Skeletal muscle tissue (tissue), 4 donors: Measurements from ENCODE around the gene ZMYND15. TPM values are rescaled to one million over a fixed set of nuclear protein-coding genes. Genes with fewer than 3 reads are reported as not detected.
A peak's percentile ranks its signal among the peaks of the same experiment; 100 is the strongest.

Experiments used
- H3K27ac ChIP-seq: one replicate; pipeline ENCODE4 v1.7.0; 2013; ENCODE audit warnings: mild to moderate bottlenecking, low read depth, low read length, inconsistent platforms
- H3K27me3 ChIP-seq, 3 donors: one replicate each; pipeline ENCODE4 v1.7.0; 2013; ENCODE audit warnings: low read length in 3 of 3; ENCODE audit not compliant: control insufficient read depth in 3 of 3, insufficient read depth in 3 of 3
- H3K36me3 ChIP-seq, 3 donors: one replicate each; pipeline ENCODE4 v1.7.0; 2013; ENCODE audit warnings: low read length in 3 of 3; ENCODE audit not compliant: control insufficient read depth in 3 of 3, insufficient read depth in 3 of 3
- H3K4me1 ChIP-seq, 3 donors: one replicate each; pipeline ENCODE4 v1.7.0; 2013; ENCODE audit warnings: low read length in 3 of 3, mild to moderate bottlenecking in 3 of 3; ENCODE audit not compliant: control insufficient read depth in 3 of 3, insufficient read depth in 3 of 3
- H3K4me3 ChIP-seq, 3 donors: one replicate each; pipeline ENCODE4 v1.7.0; 2013; ENCODE audit warnings: low read length in 3 of 3
- H3K9ac ChIP-seq, 3 donors: one replicate each; pipeline ENCODE4 v1.7.0; 2013; ENCODE audit warnings: low read length in 3 of 3, mild to moderate bottlenecking in 3 of 3, moderate library complexity in 2 of 3, low read depth in 1 of 3
- H3K9me3 ChIP-seq, 3 donors: one replicate each; pipeline ENCODE4 v1.7.0; 2013; ENCODE audit warnings: low read length in 3 of 3; ENCODE audit not compliant: control insufficient read depth in 3 of 3
- total RNA-seq: library from RNA; depleted of rRNA; stranded (reverse); fragments of >200 nt; gene quantifications from one replicate; pipeline ENCODE4 v1.2.3, GENCODE V29; 2014
- donor health status: Osteomylitis.

The ZMYND15 gene
- total RNA-seq, 1 donor from 2014 or later: 0.52 TPM

DNA sequence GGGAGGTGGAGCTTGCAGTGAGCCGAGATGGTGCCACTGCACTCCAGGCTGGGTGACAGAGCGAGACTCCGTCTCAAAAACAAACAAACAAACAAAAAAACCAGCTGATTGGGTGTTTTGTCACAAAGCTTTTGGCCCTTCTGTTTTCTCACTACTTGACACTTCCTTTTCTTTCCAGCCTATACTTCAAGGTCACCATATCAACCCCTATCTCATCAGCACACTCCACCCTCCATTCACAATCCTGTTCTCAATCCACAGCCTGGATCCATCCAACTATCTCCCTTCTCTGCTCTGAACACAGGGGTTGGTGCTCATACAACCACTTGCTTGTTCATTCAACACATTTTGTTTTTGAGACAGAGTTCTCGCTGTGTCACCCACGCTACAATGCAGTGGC lies 15.0 kb upstream of the ZMYND15 start:
- Histone ChIP-seq H3K9ac (no peak overlapping the region), H3K27ac (no peak overlapping the region), H3K4me3 (no peak overlapping the region), H3K36me3 (no peaks in the 10 kb centered on the region), H3K27me3 (no peaks in the 10 kb centered on the region), H3K9me3 (no peaks in the 10 kb centered on the region), H3K4me1 (peaks cover 0 to 3% (median 0%) of the 10 kb centered on the region in 3 donors)

DNA sequence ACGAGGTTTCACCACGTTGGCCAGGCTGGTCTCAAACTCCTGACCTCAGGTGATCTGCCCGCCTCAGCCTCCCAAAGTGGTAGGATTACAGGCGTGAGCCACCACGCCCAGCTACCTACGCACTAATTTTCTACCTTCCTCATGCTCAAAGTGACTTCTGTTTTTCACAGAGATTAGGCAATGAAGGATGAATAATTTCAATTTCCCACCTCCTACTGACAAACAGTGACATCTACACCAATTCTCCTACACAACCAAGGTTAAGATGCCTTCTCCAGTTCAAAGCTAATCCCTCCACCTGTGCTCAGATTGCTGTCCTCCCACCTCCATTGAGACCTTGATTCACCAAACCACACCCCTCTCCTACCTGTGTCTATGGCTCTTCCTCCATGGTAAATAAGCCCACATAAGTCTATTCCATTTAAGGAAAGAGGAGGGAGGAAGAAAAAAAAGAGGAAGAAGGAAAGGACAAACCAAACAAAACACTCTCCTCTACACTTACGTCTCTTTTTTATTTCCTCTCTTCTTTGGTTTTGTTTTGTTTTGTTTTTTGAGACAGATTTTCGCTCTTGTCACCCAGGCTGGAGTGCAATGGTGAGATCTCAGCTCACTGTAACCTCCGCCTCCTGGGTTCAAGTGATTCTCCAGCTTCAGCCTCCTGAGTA lies 13.9 kb upstream of the ZMYND15 start:
- Histone ChIP-seq H3K36me3 (no peaks in the 10 kb centered on the region), H3K27me3 (no peaks in the 10 kb centered on the region), H3K9ac (no peak overlapping the region), H3K4me3 (no peak overlapping the region), H3K9me3 (no peaks in the 10 kb centered on the region), H3K4me1 (peaks cover 3 to 5% (median 4%) of the 10 kb centered on the region in 3 donors), H3K27ac (no peak overlapping the region)

DNA sequence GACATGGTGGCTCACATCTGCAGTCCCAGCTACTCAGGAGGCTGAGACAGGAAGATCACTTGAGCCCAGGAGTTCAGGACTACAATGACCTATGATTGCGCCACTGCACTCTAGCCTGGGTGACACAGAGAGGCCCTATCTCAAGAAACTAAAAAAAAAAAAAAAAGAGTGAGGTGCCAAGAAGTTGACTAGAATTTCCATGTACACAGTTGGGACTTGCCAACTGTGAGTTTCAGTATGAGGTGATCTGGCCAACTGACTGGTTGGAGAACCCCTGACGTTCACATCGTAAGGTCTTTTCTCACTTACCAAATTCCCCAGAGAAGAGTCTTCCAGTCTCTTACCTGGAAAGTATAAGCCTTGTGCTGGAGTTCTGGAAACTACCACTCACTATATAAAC lies 11.5 kb upstream of the ZMYND15 start:
- Histone ChIP-seq H3K9ac (no peak overlapping the region), H3K27ac (no peak overlapping the region), H3K4me3 (no peak overlapping the region), H3K4me1 (peaks cover 8 to 11% (median 10%) of the 10 kb centered on the region in 3 donors), H3K9me3 (no peaks in the 10 kb centered on the region), H3K27me3 (no peaks in the 10 kb centered on the region), H3K36me3 (peaks cover 3 to 4% (median 3%) of the 10 kb centered on the region in 3 donors)

DNA sequence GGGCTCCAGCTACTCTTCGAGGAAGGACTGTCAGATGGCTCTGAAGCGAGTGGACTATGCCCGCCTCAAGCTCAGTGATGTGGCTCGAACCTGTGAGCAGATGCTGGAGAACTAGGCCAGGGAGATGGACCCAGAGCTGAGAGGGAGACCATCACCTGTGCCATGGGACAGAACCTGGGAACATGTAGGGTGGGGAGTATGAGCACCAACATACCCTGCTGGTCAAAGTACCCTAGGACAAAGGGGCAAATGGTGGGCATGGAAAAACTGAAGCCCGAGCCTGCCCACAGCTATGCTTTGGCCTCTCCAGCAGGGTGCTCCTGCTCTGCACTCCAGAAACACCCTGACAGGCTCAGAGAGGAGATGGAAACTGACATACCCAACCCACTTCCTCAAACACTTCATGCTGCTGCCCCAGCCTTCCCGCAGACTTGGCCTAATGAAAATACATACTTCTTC lies 6.5 kb upstream of the ZMYND15 start:
- H3K36me3 ChIP-seq: peaks cover 4 to 11% (median 8%) of the 10 kb centered on the region in 3 donors
- peaks cover under 1 to 5% (median 2%) of the 10 kb centered on the region in 3 donors for H3K27me3 ChIP-seq
- H3K27ac ChIP-seq: no peak overlapping the region
- no peaks in the 10 kb centered on the region for H3K9me3 ChIP-seq
- H3K4me1 ChIP-seq: peaks cover 12 to 19% (median 14%) of the 10 kb centered on the region in 3 donors
- H3K9ac ChIP-seq: no peak overlapping the region
- no peak overlapping the region for H3K4me3 ChIP-seq

DNA sequence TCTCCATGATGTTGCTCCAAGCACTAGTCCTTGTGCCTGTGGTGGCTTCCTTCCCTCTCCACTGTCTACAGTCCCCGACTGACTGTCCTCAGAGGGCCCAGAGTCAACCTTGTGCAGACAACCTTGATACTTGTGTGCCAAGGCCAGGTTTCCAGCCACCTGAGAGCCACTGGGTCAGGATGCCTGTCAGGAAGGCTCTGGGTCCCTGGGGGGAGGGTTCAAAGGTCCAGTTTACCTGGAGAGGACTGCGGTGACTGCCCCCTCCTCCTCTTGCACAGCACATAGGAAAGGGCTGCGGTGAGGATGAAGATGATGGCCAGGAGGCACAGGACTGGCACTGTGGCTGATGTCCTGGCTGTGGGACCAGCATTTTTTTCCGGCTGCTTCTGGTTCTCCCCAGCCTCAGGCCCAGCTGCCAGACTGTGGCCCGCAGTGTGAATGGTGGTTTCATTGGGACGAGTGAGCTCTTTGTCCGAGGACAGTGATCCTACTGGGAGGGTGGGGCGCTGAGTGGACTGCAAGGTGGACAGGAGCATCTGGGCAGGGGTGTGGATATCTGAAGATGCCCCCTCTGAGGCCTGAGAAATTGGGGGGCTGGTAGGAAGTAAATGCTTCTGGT lies 4.7 kb upstream of the ZMYND15 start:
- Histone ChIP-seq H3K27me3 (peaks cover 11 to 17% (median 16%) of the 10 kb centered on the region in 3 donors), H3K4me3 (no peak overlapping the region), H3K9me3 (no peaks in the 10 kb centered on the region), H3K4me1 (peaks cover 22 to 33% (median 25%) of the 10 kb centered on the region in 3 donors), H3K27ac (no peak overlapping the region), H3K36me3 (peaks cover 4 to 11% (median 8%) of the 10 kb centered on the region in 3 donors), H3K9ac (no peak overlapping the region)

GRCh38 chr17:4735876-4736651 lies 3.6 kb upstream of the ZMYND15 start:
- Histone ChIP-seq H3K4me3 (no peak overlapping the region), H3K27ac (peak overlapping the region; percentile 9), H3K27me3 (peaks cover 12 to 26% (median 23%) of the 10 kb centered on the region in 3 donors), H3K9me3 (no peaks in the 10 kb centered on the region), H3K4me1 (peaks cover 16 to 32% (median 23%) of the 10 kb centered on the region in 3 donors), H3K36me3 (peaks cover 4 to 11% (median 8%) of the 10 kb centered on the region in 3 donors), H3K9ac (no peak overlapping the region)

DNA sequence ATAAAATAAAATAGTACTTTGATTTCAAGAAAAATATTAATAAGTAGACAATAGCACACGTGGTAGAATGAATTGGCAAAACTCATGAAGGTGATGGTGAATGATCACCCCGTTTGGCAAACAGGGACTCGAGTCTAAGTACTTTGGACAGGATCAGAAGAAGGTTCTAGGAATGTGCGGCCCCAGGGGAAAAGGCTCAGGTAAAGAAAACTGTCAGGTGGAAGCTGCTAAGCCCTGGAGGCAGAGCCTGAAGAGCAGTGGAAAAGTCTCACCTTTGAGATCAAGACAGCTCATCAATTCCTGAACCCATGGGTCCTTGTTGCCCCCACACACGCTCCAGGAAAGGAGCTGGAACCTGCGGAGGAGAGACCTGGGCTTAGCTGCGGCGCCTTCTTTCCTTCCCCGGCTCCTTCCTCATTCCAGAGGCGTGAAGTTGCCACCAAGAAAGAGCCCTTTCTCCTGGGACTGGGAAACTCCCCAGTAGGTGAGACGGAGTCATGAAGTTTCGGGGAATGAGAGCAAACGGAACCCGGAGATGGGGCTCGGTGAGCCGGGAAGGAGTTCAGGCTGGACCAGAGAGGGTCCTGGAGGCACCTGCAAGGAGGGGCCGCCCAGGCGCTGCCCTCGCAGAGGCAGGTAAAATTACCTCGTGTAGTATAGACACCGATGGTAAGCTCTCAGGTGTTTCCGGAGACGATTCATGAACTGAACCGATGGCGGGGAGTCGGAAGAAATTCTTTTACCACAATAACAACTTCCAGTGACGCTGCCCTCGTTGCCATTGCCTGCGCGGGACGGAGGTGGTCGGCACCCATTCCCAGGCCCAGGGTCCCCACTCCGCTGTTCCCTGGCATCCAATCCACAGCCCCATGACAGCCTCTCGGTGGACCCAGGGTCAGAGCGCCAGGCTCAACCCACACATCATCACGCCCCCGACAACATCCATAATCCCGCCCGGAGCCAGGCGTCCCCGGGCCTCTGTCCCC lies 1.2 kb upstream of the ZMYND15 start:
- Histone ChIP-seq H3K4me3 (peak overlapping the region; percentile 57 to 77 (median 63)), H3K4me1 (peaks cover 12 to 28% (median 17%) of the 10 kb centered on the region in 3 donors), H3K27ac (no peak overlapping the region), H3K9ac (peak overlapping the region in 2 of 3 donors; percentile 55 to 76), H3K27me3 (peaks cover 18 to 34% (median 23%) of the 10 kb centered on the region in 3 donors), H3K36me3 (peaks cover 0 to 6% (median 2%) of the 10 kb centered on the region in 3 donors), H3K9me3 (no peaks in the 10 kb centered on the region)

GRCh38 chr17:4740025-4740351 lies 355 bp downstream of the ZMYND15 start:
- peak overlapping the region in 2 of 3 donors; percentile 55 to 76 for H3K9ac ChIP-seq
- H3K4me3 ChIP-seq: peak overlapping the region; percentile 56 to 77 (median 63)
- no peaks in the 10 kb centered on the region for H3K9me3 ChIP-seq
- no peak overlapping the region for H3K27ac ChIP-seq
- no peaks in the 10 kb centered on the region for H3K36me3 ChIP-seq
- peaks cover 12 to 23% (median 17%) of the 10 kb centered on the region in 3 donors for H3K4me1 ChIP-seq
- H3K27me3 ChIP-seq: peaks cover 33 to 50% (median 37%) of the 10 kb centered on the region in 3 donors

GRCh38 chr17:4740584-4740983 lies 951 bp downstream of the ZMYND15 start:
- Histone ChIP-seq H3K4me1 (peaks cover 12 to 23% (median 17%) of the 10 kb centered on the region in 3 donors), H3K4me3 (no peak overlapping the region), H3K27me3 (peaks cover 39 to 54% (median 42%) of the 10 kb centered on the region in 3 donors), H3K36me3 (no peaks in the 10 kb centered on the region), H3K27ac (no peak overlapping the region), H3K9me3 (no peaks in the 10 kb centered on the region), H3K9ac (no peak overlapping the region)
